H1 (cell line): Measurements from ENCODE around the gene MBNL3. TPM values are rescaled to one million over a fixed set of nuclear protein-coding genes. Genes with fewer than 3 reads are reported as not detected.

Experiments used
- BRCA1 ChIP-seq: IDR thresholded peaks from 2 replicates; pipeline ENCODE4 v1.6.1; 2012; ENCODE audit warnings: low read depth, low read length, improper control_type of control experiment
- HDAC2 ChIP-seq, 2 experiments: fragments of 300-600 bp in 1 of 2; sonication (generic) in 1 of 2; IDR thresholded peaks; 2 replicates each; pipeline ENCODE4 v1.6.1; 2011 to 2012; ENCODE audit warnings: low read depth in 2 of 2, low read length in 2 of 2, mild to moderate bottlenecking in 2 of 2, moderate library complexity in 2 of 2, borderline replicate concordance in 1 of 2, inconsistent platforms in 1 of 2
- polyA plus RNA-seq, 7 experiments: library from polyadenylated mRNA; depleted of rRNA in 3 of 7; stranded (reverse) in 5 of 7; unstranded in 2 of 7; fragments of >200 nt in 5 of 7; fragments of 200-250 nt in 2 of 7; gene quantifications; 1 replicate in 5 of 7; 2 replicates in 1 of 7; 4 replicates in 1 of 7; pipeline versions ENCODE4 v1.2.1 to v1.2.3, GENCODE V29; 2011 to 2013; ENCODE audit warnings: missing spikeins in 2 of 7, mixed read lengths in 2 of 7
- total RNA-seq: library from RNA; stranded (reverse); fragmentation: NEBNext Ultra II Directional; extraction: Animal tissue kit (Norgen Biotek cat#: 25700); gene quantifications from 2 replicates; pipeline ENCODE4 v1.2.1, GENCODE V29; 2021
- TF ChIP-seq, protein P1 (sequence below): IDR thresholded peaks from 2 replicates; pipeline ENCODE4 v1.6.1; 2012; ENCODE audit warnings: low read length, inconsistent platforms
- TF ChIP-seq, protein P2 (sequence below): fragments of 300-600 bp; sonication (generic); IDR thresholded peaks from 2 replicates; pipeline ENCODE4 v1.7.1; 2012; ENCODE audit warnings: low read length, moderate library complexity, mild to moderate bottlenecking, inconsistent platforms; ENCODE audit not compliant: insufficient replicate concordance

Gene MBNL3
- total and polyA plus RNA-seq, 2 of the 8 experiments (the other 6 are each of a cell fraction or from before 2014, with no cell fraction given) = 3.5 to 4.3 TPM

DNA sequence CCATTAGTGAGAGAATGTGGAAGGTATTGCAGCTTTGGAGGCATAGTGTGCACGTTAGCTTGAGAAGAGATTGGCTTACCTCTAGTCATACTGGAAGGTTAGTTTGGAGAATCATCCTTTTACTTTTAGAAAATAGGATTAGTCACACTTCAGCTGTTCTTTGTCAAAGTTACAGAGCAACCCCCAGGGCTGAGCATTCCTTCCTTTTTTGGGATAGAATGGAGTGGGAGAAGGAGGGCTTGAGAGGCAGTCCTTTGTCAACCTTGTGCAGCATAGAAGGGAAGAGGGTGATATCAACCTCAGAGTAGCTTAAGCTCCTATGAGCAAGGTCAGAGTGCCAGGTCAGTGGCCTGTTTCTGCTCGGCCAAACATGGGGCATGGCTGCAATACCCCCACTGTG lies 8.6 kb upstream of the MBNL3 start (continued):
- TF ChIP-seq, protein P1, sequence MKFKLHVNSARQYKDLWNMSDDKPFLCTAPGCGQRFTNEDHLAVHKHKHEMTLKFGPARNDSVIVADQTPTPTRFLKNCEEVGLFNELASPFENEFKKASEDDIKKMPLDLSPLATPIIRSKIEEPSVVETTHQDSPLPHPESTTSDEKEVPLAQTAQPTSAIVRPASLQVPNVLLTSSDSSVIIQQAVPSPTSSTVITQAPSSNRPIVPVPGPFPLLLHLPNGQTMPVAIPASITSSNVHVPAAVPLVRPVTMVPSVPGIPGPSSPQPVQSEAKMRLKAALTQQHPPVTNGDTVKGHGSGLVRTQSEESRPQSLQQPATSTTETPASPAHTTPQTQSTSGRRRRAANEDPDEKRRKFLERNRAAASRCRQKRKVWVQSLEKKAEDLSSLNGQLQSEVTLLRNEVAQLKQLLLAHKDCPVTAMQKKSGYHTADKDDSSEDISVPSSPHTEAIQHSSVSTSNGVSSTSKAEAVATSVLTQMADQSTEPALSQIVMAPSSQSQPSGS = no peak
- TF ChIP-seq BRCA1 = no peak
- TF ChIP-seq HDAC2 (IDR thresholded peaks at IDR 0.05; ENCODE audit: borderline replicate concordance in 1 of 2, low read depth in 2 of 2, low read length in 2 of 2) = no peak
- TF ChIP-seq, protein P2, sequence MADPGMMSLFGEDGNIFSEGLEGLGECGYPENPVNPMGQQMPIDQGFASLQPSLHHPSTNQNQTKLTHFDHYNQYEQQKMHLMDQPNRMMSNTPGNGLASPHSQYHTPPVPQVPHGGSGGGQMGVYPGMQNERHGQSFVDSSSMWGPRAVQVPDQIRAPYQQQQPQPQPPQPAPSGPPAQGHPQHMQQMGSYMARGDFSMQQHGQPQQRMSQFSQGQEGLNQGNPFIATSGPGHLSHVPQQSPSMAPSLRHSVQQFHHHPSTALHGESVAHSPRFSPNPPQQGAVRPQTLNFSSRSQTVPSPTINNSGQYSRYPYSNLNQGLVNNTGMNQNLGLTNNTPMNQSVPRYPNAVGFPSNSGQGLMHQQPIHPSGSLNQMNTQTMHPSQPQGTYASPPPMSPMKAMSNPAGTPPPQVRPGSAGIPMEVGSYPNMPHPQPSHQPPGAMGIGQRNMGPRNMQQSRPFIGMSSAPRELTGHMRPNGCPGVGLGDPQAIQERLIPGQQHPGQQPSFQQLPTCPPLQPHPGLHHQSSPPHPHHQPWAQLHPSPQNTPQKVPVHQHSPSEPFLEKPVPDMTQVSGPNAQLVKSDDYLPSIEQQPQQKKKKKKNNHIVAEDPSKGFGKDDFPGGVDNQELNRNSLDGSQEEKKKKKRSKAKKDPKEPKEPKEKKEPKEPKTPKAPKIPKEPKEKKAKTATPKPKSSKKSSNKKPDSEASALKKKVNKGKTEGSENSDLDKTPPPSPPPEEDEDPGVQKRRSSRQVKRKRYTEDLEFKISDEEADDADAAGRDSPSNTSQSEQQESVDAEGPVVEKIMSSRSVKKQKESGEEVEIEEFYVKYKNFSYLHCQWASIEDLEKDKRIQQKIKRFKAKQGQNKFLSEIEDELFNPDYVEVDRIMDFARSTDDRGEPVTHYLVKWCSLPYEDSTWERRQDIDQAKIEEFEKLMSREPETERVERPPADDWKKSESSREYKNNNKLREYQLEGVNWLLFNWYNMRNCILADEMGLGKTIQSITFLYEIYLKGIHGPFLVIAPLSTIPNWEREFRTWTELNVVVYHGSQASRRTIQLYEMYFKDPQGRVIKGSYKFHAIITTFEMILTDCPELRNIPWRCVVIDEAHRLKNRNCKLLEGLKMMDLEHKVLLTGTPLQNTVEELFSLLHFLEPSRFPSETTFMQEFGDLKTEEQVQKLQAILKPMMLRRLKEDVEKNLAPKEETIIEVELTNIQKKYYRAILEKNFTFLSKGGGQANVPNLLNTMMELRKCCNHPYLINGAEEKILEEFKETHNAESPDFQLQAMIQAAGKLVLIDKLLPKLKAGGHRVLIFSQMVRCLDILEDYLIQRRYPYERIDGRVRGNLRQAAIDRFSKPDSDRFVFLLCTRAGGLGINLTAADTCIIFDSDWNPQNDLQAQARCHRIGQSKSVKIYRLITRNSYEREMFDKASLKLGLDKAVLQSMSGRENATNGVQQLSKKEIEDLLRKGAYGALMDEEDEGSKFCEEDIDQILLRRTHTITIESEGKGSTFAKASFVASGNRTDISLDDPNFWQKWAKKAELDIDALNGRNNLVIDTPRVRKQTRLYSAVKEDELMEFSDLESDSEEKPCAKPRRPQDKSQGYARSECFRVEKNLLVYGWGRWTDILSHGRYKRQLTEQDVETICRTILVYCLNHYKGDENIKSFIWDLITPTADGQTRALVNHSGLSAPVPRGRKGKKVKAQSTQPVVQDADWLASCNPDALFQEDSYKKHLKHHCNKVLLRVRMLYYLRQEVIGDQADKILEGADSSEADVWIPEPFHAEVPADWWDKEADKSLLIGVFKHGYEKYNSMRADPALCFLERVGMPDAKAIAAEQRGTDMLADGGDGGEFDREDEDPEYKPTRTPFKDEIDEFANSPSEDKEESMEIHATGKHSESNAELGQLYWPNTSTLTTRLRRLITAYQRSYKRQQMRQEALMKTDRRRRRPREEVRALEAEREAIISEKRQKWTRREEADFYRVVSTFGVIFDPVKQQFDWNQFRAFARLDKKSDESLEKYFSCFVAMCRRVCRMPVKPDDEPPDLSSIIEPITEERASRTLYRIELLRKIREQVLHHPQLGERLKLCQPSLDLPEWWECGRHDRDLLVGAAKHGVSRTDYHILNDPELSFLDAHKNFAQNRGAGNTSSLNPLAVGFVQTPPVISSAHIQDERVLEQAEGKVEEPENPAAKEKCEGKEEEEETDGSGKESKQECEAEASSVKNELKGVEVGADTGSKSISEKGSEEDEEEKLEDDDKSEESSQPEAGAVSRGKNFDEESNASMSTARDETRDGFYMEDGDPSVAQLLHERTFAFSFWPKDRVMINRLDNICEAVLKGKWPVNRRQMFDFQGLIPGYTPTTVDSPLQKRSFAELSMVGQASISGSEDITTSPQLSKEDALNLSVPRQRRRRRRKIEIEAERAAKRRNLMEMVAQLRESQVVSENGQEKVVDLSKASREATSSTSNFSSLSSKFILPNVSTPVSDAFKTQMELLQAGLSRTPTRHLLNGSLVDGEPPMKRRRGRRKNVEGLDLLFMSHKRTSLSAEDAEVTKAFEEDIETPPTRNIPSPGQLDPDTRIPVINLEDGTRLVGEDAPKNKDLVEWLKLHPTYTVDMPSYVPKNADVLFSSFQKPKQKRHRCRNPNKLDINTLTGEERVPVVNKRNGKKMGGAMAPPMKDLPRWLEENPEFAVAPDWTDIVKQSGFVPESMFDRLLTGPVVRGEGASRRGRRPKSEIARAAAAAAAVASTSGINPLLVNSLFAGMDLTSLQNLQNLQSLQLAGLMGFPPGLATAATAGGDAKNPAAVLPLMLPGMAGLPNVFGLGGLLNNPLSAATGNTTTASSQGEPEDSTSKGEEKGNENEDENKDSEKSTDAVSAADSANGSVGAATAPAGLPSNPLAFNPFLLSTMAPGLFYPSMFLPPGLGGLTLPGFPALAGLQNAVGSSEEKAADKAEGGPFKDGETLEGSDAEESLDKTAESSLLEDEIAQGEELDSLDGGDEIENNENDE = no peak
